Transverse colon (tissue), 4 donors: Measurements from ENCODE around the gene RAP1GAP2.

ENCODE experiments used
- CTCF ChIP-seq, 5 experiments: fragments of 200-600 bp in 3 of 5; fragments of 450-650 bp in 2 of 5; sonication (generic) in 3 of 5; IDR thresholded peaks; 1 replicate in 2 of 5; 2 replicates in 3 of 5; pipeline ENCODE4 v1.5.1; 2016 to 2017; ENCODE audit warnings: antibody characterized with exemption in 5 of 5, inconsistent platforms in 3 of 5, mild to moderate bottlenecking in 2 of 5, moderate library complexity in 1 of 5
- EP300 ChIP-seq: sonication (generic); formaldehyde crosslinking; IDR thresholded peaks from one replicate; pipeline ENCODE4 v1.6.1; 2017; ENCODE audit warnings: antibody characterized with exemption, low read depth
- POLR2AphosphoS5 ChIP-seq, 3 donors: sonication (generic); formaldehyde crosslinking; IDR thresholded peaks; one replicate each; pipeline ENCODE4 v1.6.1; 2016; ENCODE audit warnings: antibody characterized with exemption in 3 of 3

DNA sequence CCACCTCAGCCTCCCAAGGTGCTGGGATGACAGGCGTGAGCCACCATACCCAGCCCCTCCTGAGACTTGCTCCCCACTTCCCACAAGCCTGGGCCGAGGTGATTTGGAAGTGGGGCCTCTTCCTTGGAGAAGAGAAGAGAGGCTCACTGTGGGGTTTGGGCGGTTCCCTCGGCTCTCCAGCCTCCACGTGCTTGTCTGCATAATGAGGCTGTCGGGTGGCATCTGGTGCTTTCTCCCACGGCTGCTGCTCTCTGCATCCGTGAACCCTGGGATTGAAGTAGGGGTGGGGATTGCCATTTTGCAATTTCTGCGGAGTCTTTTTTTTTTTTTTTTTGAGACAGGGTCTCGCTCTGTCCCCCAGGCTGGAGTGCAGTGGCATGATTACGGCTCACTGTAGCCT is 101.4 kb downstream of the RAP1GAP2 start:
- TF ChIP-seq CTCF (IDR thresholded peaks at IDR 0.05) (no peak), EP300 (no peak), POLR2AphosphoS5 (IDR thresholded peaks at IDR 0.05) (no peak)
